Midbrain (tissue), 1 donor: ENCODE data around the gene NDUFV1.
"Not testable (repeated sequence)": the region's sequence is repeated elsewhere in the genome, so short reads cannot be mapped to it uniquely, and the experiment has no call there.

ENCODE experiments used
- DNase-seq: peaks from one replicate; lab custom pipeline; 2025; lab: John Stamatoyannopoulos, UW

The NDUFV1 gene

DNA sequence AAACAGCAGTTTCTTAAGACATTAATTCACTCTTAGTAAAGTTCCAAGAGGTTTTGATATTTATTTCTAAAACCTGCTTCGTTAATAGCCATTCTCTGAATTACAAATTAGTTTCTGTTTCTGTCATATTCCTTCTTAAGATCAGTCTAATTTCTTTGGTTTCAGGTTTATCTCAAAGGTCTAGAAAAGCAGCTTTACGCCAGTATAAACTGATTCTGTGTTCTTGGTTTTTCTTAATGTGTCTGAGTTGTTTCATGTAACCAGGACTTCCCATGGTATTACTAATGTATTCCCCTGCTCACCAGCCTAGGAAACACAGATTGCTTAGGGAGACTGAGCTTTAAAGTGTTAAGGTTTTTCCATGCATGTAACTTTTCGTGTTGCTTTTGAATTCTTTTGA lies 50.6 kb downstream of the NDUFV1 start:
- no peak for DNase-seq

DNA sequence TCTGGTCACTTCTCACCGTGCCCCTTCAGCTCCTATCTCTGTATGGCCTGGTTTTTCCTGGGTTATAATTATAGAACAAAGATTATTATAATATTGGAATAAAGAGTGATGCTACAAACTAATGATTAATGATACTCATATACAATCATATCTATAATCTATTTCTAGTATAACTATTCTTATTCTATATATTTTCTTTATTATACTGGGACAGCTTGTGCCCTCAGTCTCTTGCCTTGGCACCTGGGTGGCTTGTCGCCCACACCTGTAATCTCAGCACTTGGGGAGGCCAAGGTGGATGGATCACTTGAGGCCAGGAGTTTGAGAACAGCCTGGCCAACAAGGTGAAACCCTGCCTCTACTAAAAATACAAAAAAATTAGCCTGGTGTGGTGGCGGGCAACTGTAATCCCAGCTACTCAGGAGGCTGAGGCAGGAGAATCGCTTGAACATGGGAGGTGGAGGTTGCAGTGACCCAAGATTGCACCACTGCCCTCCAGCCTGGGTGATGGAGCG lies 53.0 kb downstream of the NDUFV1 start:
- DNase-seq, result not testable (repeated sequence)

DNA sequence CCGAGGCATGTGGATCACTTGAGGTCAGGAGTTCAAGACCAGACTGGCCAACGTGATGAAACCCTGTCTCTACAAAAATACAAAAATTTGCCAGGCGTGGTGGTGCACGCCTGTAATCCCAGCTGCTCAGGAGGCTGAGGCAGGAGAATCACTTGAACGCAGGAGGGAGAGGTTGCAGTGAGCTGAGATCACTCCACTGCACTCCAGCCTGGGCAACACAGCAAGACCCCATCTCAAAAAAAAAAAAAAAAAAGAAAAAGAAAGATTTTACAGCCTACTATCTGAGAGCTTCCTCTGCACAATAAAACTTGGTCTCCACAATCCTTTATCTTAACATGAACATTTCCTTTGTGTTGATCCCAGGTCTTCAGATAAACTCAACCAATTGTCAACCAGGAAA lies 54.0 kb downstream of the NDUFV1 start:
- DNase-seq, result not testable (repeated sequence)
